ENCODE results near the gene GLIS1.

DNA sequence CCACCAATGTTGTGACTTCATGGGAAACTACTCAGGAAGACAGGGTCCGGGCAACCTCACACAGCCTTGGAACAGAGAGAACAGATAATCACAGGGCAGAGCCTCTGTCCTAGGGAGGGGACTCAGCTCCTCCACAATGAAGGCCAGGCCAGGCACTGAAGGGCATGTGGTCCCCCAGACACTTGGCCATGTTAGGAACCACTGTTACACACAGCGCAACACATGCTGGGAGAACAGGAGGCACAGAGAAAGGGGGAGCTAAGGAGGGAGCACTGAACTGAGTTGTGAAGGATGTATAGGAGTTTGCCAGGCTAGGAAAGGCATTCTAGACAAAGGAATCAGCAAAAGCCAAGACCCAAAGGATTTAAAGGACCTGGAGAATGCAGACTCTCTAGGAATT lies 152.2 kb downstream of the GLIS1 start:
- TF ChIP-seq POLR2AphosphoS5 (IDR thresholded peaks at IDR 0.05; ENCODE audit: borderline replicate concordance, low read depth, low read length) (no peak), EZH2 (IDR thresholded peaks at IDR 0.05) (no peak), FOXP2 (optimal IDR thresholded peaks at IDR 0.05; ENCODE audit: control extremely low read depth, extremely low read length, insufficient read depth) (no peak)

Data from SK-N-MC (cell line).